Fibroblast of lung (primary cell): ENCODE results near the gene EXOC6B. TPM values are rescaled to one million over a fixed set of nuclear protein-coding genes. Genes with fewer than 3 reads are reported as not detected.

Experiments used
- DNase-seq, 2 donors: peaks; one replicate each; pipeline versions ENCODE4 v3.0.0 to v3.0.0-alpha.2; 2010; ENCODE audit warnings: low read depth in 2 of 2
- H2AFZ ChIP-seq: 2 replicates; pipeline ENCODE4 v1.5.1; 2012; ENCODE audit warnings: low read length, control low read depth, inconsistent platforms
- H3K27ac ChIP-seq: 2 replicates; pipeline ENCODE4 v1.5.1; 2011; ENCODE audit warnings: low read length, control low read depth; ENCODE audit not compliant: insufficient read depth
- H3K27me3 ChIP-seq: 2 replicates; pipeline ENCODE4 v1.5.1; 2011; ENCODE audit warnings: mild to moderate bottlenecking, low read length; ENCODE audit not compliant: control insufficient read depth, insufficient read depth
- H3K36me3 ChIP-seq: 2 replicates; pipeline ENCODE4 v1.5.1; 2011; ENCODE audit warnings: low read length; ENCODE audit not compliant: control insufficient read depth, insufficient read depth
- H3K4me1 ChIP-seq: 2 replicates; pipeline ENCODE4 v1.5.1; 2011; ENCODE audit warnings: low read length; ENCODE audit not compliant: control insufficient read depth, insufficient read depth; ENCODE audit errors: extremely low read depth
- H3K4me2 ChIP-seq: 2 replicates; pipeline ENCODE4 v1.5.1; 2011; ENCODE audit warnings: low read length, control low read depth; ENCODE audit not compliant: insufficient read depth; ENCODE audit errors: extremely low read depth
- H3K4me3 ChIP-seq, 4 experiments: fragments of 200-600 bp in 1 of 4; sonication (generic) in 1 of 4; replicated peaks in 1 of 4; 2 replicates each; pipeline ENCODE4 v1.5.1; 2011 to 2016; ENCODE audit warnings: low read length in 4 of 4, low read depth in 3 of 4, mild to moderate bottlenecking in 3 of 4, control low read depth in 2 of 4, inconsistent platforms in 1 of 4, mixed read lengths in 1 of 4; ENCODE audit not compliant: insufficient read depth in 1 of 4; ENCODE audit errors: control extremely low read depth in 1 of 4
- H3K79me2 ChIP-seq: 2 replicates; pipeline ENCODE4 v1.5.1; 2012; ENCODE audit warnings: mild to moderate bottlenecking, low read length, inconsistent platforms; ENCODE audit not compliant: control insufficient read depth, insufficient read depth
- H3K9ac ChIP-seq: 2 replicates; pipeline ENCODE4 v1.5.1; 2011; ENCODE audit warnings: mild to moderate bottlenecking, low read length, control low read depth; ENCODE audit not compliant: insufficient read depth
- H3K9me3 ChIP-seq: 2 replicates; pipeline ENCODE4 v1.5.1; 2012; ENCODE audit warnings: low read depth, low read length; ENCODE audit not compliant: control insufficient read depth, insufficient read depth
- H4K20me1 ChIP-seq: 2 replicates; pipeline ENCODE4 v1.5.1; 2011; ENCODE audit warnings: low read length; ENCODE audit not compliant: control insufficient read depth, insufficient read depth; ENCODE audit errors: extremely low read depth
- CTCF ChIP-seq, 2 donors: IDR thresholded peaks in 1 of 2; conservative IDR thresholded peaks in 1 of 2; 1 replicate in 1 of 2; 2 replicates in 1 of 2; pipeline ENCODE4 v1.5.1; 2011 to 2012; ENCODE audit warnings: low read length in 2 of 2, control low read depth in 1 of 2, inconsistent platforms in 1 of 2, low read depth in 1 of 2, mild to moderate bottlenecking in 1 of 2
- EZH2 ChIP-seq: IDR thresholded peaks from 2 replicates; pipeline ENCODE4 v1.5.1; 2012; ENCODE audit warnings: low read length, control low read depth, mild to moderate bottlenecking; ENCODE audit errors: missing control alignments
- polyA plus RNA-seq, 2 donors: library from polyadenylated mRNA; depleted of rRNA in 1 of 2; stranded (reverse) in 1 of 2; unstranded in 1 of 2; fragments of >200 nt; gene quantifications; 2 replicates each; pipeline ENCODE4 v1.2.1, GENCODE V29; 2011 to 2012; ENCODE audit warnings: missing spikeins in 1 of 2
- total RNA-seq: library from RNA; depleted of rRNA; stranded (reverse); fragments of >200 nt; gene quantifications from 2 replicates; pipeline ENCODE4 v1.2.1, GENCODE V29; 2014

Gene EXOC6B
- total and polyA plus RNA-seq, 2 donors (not counting 1 experiment from before 2014, with no cell fraction given) = 26.3 to 36.5 TPM

GRCh38 chr2:72781480-72781879, 44.4 kb downstream of the EXOC6B start:
- no peaks in the 10 kb centered on the region for H3K9me3 ChIP-seq
- DNase-seq = peak; percentile 8 to 35
- TF ChIP-seq CTCF (conservative IDR thresholded peaks at IDR 0.05 in 1 of 2, IDR thresholded peaks at IDR 0.05 in 1 of 2; ENCODE audit: low read depth in 1 of 2, low read length in 2 of 2) (no peak), EZH2 (no peak)

GRCh38 chr2:72780477-72780876, 45.4 kb downstream of the EXOC6B start:
- H3K79me2 ChIP-seq = no peaks in the 10 kb centered on the region
- no peaks in the 10 kb centered on the region for H3K4me1 ChIP-seq
- no peak overlapping the region for H3K27ac ChIP-seq
- H3K36me3 ChIP-seq = no peaks in the 10 kb centered on the region
- no peak overlapping the region for H3K4me3 ChIP-seq
- no peak overlapping the region for H3K4me2 ChIP-seq
- H4K20me1 ChIP-seq = no peaks in the 10 kb centered on the region
- no peaks in the 10 kb centered on the region for H3K9me3 ChIP-seq
- no peak for TF ChIP-seq CTCF (conservative IDR thresholded peaks at IDR 0.05 in 1 of 2, IDR thresholded peaks at IDR 0.05 in 1 of 2; ENCODE audit: low read depth in 1 of 2, low read length in 2 of 2)
- TF ChIP-seq EZH2 = no peak
- peak; percentile 52 to 65 for DNase-seq
- no peaks in the 10 kb centered on the region for H3K27me3 ChIP-seq
- H3K9ac ChIP-seq = no peak overlapping the region
- no peak overlapping the region for H2AFZ ChIP-seq

More at GRCh38 chr2:72781480-72781879, 44.4 kb downstream of the EXOC6B start:
- H3K27me3 ChIP-seq = no peaks in the 10 kb centered on the region
- no peaks in the 10 kb centered on the region for H4K20me1 ChIP-seq
- no peaks in the 10 kb centered on the region for H3K4me1 ChIP-seq
- no peaks in the 10 kb centered on the region for H3K36me3 ChIP-seq
- no peak overlapping the region for H3K9ac ChIP-seq
- H3K79me2 ChIP-seq = no peaks in the 10 kb centered on the region
- H3K4me2 ChIP-seq = no peak overlapping the region
- H3K4me3 ChIP-seq = no peak overlapping the region
- no peak overlapping the region for H3K27ac ChIP-seq
- H2AFZ ChIP-seq = no peak overlapping the region

- TF ChIP-seq CTCF (conservative IDR thresholded peaks at IDR 0.05 in 1 of 2, IDR thresholded peaks at IDR 0.05 in 1 of 2; ENCODE audit: low read depth in 1 of 2, low read length in 2 of 2) = no peak
- no peak for TF ChIP-seq EZH2
Measured at GRCh38 chr2:72779495-72779894, 46.3 kb downstream of the EXOC6B start.

More at GRCh38 chr2:72779495-72779894, 46.3 kb downstream of the EXOC6B start:
- no peak overlapping the region for H3K9ac ChIP-seq
- no peak overlapping the region for H3K27ac ChIP-seq
- no peak overlapping the region for H3K4me3 ChIP-seq
- no peaks in the 10 kb centered on the region for H3K79me2 ChIP-seq
- no peaks in the 10 kb centered on the region for H4K20me1 ChIP-seq
- H2AFZ ChIP-seq = no peak overlapping the region
- H3K36me3 ChIP-seq = no peaks in the 10 kb centered on the region
- no peak overlapping the region for H3K4me2 ChIP-seq
- H3K9me3 ChIP-seq = no peaks in the 10 kb centered on the region
- DNase-seq = no peak
- no peaks in the 10 kb centered on the region for H3K27me3 ChIP-seq
- no peaks in the 10 kb centered on the region for H3K4me1 ChIP-seq
